NCI-H2196 (cell line): ENCODE data around the gene E2F1.

ENCODE experiments used
- DNase-seq: peaks from one replicate; lab custom pipeline; 2025; ENCODE audit not compliant: unreplicated experiment; lab: John Stamatoyannopoulos, UW

Gene E2F1

DNA sequence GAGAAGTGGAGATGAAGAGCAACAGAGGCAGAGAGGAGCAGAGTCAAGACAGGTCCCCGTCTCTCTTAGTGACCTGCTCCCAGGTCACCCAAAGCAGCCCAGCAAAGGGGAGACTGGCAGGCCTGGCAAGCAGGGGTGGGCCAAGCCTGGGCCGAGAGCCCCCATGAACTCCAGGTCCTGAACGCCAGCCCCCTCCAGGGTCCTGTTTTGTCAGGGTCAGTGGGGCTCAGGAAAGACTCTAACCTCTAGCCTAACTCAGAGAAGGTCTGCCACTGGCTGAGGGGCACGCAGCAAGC lies 13.1 kb downstream of the E2F1 start:
- no peak for DNase-seq

DNA sequence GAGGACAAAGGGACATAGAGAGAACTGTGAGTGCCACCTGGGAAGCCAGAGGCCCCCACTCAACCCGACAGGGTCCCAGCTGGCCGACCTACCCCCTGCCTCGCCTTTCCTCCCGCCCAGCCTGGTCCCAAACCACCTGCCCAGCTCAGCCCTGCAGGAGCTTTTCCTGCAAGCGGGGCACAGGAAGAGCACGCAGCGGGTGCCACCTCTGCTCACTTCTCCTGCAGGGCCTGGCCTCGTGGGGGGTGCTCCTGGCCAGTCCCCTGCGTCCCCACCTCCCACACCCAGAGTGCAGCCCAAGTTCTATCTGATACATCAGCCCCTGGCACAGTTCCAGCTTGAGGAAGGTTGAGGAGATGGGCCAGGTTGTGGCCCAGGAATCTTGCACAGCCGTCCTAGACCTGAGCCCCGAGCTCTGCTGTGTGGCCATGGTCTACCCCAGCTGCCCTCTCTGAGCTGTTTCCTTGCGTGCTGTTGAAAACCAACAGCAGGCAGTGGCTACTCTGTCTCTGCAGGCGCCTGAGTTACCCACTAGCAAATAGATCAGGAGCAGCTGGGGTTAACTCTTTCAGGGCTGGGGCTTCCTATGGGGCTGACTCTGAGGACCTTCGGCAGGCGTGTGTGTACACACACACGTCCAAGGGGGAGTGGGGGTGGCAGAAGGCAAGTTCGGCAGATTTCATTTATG lies 13.6 kb downstream of the E2F1 start:
- DNase-seq: no peak

DNA sequence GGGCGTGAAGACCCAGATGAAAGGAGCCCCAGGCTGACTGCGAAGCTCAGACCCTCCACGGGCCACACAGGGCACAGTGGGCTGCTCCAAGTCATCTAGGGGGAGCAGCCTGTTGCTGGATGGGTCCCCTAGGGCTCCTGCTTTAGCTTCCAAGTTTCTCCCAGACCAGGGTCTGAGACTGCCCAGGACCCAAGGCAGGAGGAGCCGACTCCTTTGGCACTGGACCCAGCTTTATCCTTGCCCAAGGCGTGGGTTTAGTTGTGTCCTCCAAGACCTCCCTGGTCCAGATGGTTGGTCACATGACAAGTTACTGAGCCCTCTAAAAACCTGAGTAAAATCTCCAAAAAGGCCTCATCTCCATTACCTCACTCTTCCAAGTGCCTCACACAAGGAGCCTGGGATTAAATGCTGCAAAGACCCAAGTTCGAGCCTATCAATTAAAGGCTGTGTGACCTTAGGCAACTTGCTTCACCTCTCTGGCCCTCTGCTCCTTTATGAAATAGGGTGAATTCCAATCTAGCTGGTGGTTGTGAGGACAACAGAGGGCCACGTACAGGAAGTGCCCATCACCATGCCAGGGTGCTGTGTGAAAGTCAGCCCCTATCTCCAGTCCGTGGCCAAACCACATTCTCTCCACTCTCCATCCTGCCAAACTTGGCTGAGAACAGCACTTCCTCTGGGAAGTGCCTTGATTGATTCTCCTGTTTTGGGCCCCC lies 14.5 kb downstream of the E2F1 start:
- no peak for DNase-seq

DNA sequence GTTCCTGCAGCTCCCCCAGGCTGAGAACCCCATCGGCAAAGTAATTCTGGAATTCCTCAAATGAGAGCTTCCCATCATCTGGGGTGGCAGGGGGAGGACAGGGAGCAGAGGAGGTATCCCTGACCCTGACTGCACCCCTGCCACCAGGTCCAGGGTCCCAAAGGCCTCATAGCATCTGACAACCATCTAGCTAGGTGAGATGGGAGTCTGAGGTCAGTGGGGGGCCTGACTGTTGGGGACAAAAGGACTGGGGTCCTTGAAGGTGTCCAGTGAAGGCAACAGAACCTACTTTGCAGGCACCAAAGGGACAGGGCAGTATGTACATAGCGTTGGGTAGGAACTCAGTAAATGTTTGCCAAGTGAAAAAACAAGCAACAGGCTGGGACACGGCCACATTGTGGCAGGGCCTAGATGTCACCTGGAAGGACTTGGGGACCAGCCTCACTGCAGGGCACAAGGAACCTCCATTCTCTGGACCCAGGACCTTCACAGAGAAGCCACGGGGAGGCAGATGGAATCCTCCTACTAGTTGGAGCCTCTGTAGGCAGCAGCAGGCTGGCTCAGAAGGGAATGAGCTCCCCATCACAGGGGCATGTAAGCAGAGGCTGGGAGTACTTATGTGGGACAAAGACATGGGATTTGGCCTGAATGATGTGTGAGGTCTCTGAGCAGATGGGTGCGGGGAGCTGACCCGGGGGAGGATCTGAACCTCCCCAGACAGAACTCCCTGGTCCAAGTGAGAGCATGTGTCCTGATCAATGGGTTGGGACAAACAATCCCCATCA lies 15.3 kb downstream of the E2F1 start:
- DNase-seq: no peak

DNA sequence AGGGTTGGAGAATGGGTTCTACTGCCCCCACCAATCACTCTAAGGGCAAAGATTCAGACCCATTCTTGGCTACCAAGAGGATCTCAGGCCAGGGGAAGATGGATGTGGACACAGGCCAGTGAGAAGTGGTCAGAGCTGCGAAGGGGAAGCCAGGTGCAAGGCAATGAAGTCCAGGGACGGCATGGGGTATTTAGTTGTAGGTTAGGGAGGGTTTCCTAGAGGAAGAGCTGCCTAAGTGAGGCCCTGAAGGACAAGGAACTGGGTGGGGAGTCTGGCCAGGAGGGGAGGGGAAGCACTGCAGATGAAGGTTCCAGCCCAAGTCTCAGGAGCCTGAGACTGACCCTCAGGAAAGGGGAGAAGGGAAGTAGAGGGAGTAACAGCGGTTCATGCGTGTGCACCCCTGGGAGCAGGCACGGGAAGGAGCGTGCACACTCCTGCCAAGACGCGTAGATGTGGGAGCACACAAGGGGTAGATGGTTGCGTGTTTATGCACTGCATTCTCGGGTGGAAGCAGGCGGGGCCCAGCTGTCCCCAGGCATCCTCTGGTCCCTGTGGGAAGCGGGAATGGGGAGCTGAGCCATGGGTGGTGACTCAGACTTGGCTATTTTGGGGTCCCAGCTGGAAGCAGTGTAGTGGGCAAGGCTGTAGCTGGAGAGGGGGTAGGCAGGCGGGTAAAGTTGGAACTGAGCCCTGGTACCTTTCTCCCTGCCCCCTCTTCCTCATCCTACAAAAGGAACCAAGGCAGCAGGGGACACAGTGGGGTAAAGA lies 16.1 kb downstream of the E2F1 start:
- no peak for DNase-seq

DNA sequence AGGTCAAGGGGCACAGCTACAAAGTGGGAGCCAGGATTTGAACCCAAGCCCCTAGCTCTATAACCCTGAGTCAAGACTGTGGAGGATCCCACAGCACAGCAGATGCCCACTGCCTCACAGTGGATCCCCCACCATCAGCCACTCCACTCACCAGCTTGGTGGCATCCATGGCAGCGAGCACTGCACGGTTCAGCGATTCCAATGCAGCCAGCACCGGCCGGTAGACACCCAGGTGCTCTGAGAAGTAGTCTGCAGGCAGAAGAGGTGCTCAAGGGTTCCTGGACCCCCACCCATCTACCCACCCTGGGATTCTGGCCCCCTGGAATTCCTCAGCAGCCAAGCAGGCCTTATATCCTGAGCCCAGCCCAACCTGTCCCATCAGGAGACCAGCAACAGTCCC lies 17.0 kb downstream of the E2F1 start:
- no peak for DNase-seq

DNA sequence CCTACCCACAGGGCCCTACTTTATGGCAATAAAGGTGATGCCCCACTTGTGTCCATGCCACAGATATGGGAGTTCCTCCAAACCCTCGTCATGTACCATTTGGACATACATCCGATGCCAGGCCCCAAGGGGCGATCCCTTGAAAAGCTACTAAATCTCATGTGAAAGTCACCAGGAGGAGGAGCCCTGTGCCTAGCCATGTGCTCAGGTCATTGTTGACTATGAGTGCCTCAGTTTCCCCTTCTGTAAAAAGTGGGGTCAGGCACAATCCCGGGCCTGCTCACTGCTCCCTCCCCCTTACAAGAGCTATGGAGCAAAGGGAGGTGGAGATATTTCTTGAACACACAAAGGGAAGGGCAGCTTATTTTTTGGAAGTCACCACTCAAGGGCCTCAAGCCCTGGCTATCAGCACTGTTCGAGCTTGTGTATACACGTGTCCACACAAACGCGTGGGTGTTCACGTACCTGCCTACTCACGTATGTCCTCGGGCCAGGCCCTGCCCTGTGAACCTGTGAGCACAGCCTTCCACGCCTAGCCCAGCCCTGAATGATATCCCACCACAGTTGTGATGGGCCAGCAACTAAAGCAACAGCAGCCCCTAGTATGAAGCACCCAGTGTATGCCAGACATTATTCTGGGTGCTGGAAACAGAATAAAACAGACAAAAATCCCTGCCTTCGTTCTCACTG lies 17.6 kb downstream of the E2F1 start:
- no peak for DNase-seq

DNA sequence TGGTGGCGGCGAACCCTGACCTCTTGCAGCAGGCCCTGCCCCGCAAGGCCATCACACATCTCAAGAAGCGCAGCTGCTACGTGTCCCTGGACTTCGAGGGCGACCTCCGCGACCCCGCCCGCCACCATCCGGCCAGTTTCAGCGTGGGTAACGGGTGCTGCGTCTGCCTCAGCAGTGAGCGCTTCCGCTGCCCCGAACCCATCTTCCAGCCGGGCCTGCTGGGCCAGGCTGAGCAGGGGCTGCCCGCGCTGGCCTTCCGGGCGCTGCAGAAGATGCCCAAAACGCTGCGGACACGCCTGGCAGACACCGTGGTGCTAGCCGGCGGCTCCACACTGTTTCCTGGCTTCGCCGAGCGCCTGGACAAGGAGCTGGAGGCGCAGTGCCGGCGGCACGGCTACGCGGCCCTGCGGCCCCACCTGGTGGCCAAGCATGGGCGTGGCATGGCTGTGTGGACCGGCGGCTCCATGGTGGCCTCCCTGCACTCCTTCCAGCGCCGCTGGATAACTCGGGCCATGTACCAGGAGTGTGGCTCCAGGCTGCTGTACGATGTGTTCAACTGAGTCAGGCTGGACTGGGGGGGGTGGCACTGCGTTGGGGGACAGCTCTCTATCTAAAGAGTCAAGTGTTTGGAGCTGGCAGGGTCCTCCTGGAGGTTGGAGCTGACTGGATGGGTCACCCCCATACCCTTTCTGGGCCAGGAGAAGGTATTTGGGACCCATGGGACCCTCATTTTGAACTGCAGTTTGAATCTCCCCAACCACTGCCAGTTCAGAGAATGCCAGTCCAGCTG lies 18.3 kb downstream of the E2F1 start:
- peak; percentile 90 for DNase-seq

DNA sequence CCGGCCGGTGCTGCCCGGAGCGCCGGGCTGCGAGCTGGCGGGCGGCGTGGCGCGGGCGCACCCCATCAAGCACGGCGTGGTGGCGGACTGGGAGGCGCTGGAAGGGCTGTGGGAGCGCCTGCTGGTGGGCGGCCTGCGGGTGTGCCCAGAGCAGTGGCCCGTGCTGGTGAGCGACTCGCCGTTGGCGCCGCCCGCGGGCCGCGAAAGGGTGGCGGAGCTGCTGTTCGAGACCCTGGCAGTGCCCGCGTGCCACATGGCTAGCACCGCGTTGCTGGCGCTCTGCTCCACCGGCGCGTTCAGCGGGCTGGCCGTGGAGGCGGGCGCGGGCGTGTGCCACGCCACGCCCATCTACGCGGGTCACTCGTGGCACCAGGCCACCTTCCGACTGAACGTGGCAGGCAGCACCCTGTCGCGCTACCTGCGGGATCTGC lies 18.9 kb downstream of the E2F1 start:
- DNase-seq: peak; percentile 63

DNA sequence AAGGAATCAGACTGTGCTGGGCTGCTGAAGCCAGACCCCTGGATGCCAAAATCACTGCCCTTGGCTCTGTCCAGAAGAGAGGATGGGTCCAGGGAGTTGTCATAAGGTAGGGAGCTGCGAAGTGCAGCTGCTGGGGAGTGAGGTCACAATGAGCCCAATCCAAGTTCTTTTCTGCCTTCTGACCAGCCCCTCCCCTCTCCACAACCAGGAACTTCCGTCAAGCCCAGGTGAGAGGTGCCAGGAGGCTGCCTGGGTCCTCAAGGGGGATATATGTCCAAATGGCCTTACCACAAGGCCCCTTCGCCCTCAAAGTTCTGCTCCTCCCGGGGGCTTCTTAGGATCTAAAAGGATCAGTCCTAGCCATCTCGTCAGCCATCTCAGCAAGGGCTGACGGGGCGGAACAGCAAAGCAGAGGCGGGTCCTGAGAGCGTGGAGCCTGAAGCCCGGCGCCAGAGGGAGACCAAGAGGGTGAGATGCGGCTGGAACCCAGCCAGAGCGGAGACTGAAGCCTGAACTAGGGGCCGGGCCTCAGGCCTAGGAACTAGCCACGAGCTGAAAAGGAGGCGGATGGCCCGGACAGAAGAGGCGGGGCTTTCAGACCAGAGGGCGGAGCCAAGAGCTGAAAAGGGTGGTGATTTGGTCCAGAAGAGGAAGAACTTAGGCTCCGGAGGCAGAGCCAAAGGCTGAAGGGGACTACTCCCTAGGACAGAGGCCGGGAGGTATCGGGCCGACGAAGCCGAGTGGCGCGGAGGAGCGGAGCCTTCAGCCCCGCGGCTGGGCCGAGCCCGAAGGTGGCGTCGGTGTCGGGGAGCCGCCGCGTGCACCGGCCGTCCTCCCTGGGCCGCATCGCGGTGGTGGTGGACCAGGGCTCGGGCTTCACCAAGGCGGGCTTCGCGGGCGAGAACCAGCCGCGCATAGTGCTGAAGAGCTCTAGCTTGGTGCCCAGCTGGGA lies 19.6 kb downstream of the E2F1 start, which contains the start of gene ACTL10:
Gene ACTL10, plus strand, starts transcription at position 651 of the 952 bp plus-strand sequence. CDS start 555 bp downstream, outside the sequence.
- DNase-seq: peak; percentile 99

DNA sequence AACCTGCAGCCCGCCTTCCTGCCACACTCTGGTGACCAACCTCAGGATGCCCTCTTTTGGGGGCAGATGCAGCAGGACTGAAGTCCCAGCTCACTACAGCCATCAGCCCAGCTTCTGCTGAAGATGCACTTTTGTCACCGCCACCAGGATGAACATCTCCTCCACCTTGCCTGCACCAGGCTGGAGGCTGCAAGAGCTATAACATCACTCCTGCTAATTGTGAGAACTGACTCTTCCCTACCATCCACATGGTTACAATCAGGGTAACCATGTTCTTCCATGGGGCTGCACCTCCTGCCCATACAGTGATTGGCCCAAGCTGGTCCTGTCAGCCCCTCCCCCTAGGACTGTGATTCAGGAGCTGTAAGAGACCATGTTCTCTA lies 21.4 kb downstream of the E2F1 start:
- peak; percentile 24 for DNase-seq

DNA sequence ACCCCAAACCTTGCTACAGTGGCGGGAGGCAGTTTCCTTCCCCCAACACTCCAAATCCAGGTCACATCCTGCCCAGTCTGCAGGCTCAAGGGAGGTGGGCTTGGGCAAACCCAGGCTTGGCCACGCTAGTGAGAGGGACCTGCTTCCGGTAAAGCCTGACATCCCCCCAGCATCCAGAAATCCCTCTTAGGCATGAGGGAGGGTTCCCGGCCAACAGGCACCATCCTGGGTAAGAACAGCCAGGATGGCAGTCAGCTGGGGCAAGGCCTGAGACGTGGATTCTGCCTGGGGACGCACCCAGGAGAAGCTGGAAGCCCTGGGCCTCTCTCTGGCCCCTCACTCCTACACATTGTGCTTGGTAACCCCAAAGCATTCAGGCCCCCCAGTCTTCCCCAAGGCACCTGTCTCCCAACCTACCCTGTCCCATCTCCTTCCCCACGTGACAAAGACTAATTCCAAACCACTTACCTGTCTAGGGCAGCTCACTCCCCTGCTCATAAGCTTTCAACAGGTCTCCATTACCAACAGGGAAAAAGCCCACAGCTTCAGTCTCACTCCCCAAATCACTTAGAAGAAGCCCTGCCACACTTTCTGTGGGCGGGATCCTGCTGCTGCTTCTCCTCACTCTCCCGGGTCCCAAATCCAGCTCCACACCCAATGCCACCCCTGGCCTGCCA lies 22.0 kb downstream of the E2F1 start:
- no peak for DNase-seq

DNA sequence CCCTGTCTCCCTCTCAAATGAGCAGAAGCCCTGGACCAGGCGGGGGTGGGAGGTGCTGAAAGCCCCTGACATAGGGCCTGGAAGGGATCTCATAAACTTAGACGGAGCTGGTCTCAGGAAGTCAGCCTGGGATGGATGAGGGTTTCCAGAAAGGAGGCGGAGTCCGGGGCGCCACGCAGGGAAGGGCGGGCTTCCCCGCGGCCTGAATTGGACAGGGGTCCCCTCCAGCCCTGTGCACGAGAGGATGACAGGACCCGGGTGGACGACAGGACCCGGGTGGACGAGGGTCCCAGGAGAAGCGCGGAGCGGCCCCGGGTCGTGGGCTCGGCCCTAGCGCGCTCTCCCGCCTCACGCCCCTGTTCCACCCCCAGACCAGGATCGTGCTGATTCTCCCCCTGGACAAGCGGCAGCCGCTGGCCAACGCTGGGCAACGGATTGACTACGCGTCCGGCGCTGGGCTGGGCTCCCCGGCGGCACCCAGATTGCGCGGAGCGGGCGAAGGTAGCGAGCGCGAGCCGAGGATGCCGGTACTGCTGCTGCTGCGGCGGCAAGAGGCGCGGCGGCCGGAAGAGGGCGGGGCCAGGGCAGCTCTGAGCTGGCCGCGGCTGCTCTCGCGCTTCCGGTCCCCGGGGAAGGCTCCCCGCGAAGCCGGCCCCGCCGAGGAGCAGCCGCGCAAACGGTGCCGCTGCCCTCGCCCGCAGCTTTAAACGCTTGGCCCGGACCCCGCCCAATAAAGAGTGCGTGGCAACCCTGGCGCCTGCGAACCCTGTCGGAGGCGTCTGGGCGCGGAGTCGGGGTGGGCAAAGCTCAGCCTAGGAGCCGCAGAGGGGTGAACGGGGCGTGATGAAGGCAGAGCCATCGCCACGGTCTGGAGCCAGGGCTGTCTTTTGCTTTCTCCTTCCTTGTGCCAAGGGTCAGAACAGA lies 22.8 kb downstream of the E2F1 start:
- DNase-seq: peak; percentile 88

DNA sequence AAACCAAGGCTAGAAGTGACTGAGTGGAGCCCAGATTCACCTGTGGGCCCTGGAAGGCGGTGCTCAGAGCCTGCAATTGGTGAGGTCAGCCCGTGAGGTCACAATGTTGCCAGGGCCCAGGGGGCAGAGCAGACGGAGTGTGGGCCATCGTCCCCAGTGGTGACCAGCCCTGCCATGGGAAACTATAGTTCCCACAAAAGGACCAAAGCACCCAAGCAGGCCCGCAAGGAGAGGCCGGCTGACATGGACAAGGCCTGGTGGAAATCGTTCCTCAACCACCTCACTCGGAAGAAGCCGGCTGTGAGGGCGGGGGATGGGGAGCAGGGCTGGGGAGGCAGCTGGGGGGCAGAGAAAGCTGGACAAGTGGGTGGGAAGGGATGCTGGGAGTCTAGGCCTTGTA lies 24.0 kb downstream of the E2F1 start, which contains the start of gene C20orf144:
Gene C20orf144, plus strand, starts transcription at position 156 of the 400 bp plus-strand sequence. Its CDS starts 19 bp downstream, at position 175.
- no peak for DNase-seq

DNA sequence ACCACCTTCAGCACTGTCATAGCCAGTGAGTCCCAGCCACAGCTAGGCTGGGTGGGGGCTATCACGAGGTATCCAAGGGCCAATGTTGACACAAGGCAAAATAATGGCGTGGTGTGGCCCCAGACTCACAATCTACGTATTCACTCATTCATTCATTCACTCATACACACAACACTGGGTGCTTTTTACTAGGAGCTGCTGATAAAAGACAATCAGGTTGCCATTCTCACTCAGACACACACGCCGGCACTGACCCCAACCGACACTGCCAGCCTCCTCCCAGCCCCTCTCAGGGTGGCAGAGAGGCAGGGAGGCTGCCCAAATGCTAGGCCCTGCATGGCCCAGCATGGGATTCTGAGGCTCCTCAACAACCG lies 25.5 kb downstream of the E2F1 start:
- no peak for DNase-seq

DNA sequence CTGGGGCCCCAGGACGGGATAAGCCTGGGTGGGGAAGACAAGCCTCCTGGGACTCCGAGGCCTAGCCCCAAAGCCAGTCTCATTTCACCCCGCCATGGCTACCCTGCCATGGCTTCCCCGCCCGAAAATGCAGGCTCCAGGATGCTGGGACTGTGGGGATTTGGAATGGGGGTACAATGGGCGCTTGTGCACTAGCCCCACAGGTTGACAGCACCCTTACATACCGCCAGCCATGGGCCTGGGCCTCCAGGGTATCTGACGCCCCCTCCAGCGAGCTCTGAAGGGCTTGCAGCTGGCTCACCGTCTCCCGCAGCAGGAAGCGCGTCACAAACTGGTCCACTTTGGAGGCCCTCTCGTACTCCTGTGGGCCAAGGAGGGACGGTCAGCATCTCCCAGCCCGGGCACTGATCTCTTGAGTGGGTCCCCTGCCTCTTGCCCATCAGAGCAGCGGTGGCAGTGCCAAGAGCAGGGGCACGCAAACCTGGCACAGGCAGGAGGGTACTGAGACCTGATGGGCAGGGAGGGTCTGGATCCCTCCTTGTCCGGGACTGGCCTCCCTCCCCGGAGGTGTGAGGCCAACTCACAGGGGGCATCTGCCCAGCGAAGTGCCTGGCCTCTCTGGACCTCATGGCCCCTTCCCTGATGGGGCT lies 26.0 kb downstream of the E2F1 start:
- no peak for DNase-seq
